NCI-H146 (cell line): ENCODE measurements around the gene KRTAP27-1.
A peak's percentile ranks its signal among the peaks of the same experiment; 100 is the strongest.

Experiments used
- DNase-seq: peaks from one replicate; lab custom pipeline; 2025; lab: John Stamatoyannopoulos, UW

The KRTAP27-1 gene

GRCh38 chr21:30337276-30337744 lies at the start of gene KRTAP27-1:
Gene KRTAP27-1 (minus strand): TSS chr21:30337694. CDS start chr21:30337668, 26 bp downstream.
- DNase-seq, result no peak

- DNase-seq, result no peak
Observed at GRCh38 chr21:30382201-30382600, 44.7 kb upstream of the KRTAP27-1 start.

- no peak for DNase-seq
Observed at GRCh38 chr21:30372139-30372770, 34.8 kb upstream of the KRTAP27-1 start, which contains the start of gene KRTAP13-2. Gene KRTAP13-2 (minus strand): TSS chr21:30372271. CDS start chr21:30372213, 58 bp downstream.

GRCh38 chr21:30355906-30356305 lies 18.4 kb upstream of the KRTAP27-1 start:
- DNase-seq, result no peak

GRCh38 chr21:30354308-30355005 lies 17.0 kb upstream of the KRTAP27-1 start:
- no peak for DNase-seq

GRCh38 chr21:30351534-30351933 lies 14.0 kb upstream of the KRTAP27-1 start:
- DNase-seq, result no peak

GRCh38 chr21:30349572-30349971 lies 12.1 kb upstream of the KRTAP27-1 start:
- peak; percentile 76 for DNase-seq

GRCh38 chr21:30348506-30348905 lies 11.0 kb upstream of the KRTAP27-1 start, which contains the start of gene KRTAP23-1:
Gene KRTAP23-1 (minus strand): TSS chr21:30348606. CDS start chr21:30348606, 0 bp downstream.
- DNase-seq, result no peak

- no peak for DNase-seq
Observed at GRCh38 chr21:30345014-30345413, 7.5 kb upstream of the KRTAP27-1 start.

GRCh38 chr21:30340714-30341573 lies 3.5 kb upstream of the KRTAP27-1 start:
- peak; percentile 26 for DNase-seq

GRCh38 chr21:30338717-30339116 lies 1.2 kb upstream of the KRTAP27-1 start:
- no peak for DNase-seq

GRCh38 chr21:30337772-30338171 lies 278 bp upstream of the KRTAP27-1 start:
- DNase-seq, result no peak

- no peak for DNase-seq
Observed at GRCh38 chr21:30336596-30336995, 898 bp downstream of the KRTAP27-1 start.

GRCh38 chr21:30333736-30334135 lies 3.8 kb downstream of the KRTAP27-1 start:
- DNase-seq, result no peak

- DNase-seq, result no peak
Observed at GRCh38 chr21:30332681-30333080, 4.8 kb downstream of the KRTAP27-1 start.

GRCh38 chr21:30329203-30329875 lies 8.2 kb downstream of the KRTAP27-1 start:
- no peak for DNase-seq

- DNase-seq, result no peak
Observed at GRCh38 chr21:30326390-30326789, 11.1 kb downstream of the KRTAP27-1 start.

- DNase-seq, result no peak
Observed at GRCh38 chr21:30320215-30320614, 17.3 kb downstream of the KRTAP27-1 start, which contains the start of gene KRTAP26-1. Gene KRTAP26-1 (minus strand): TSS chr21:30320315. CDS start chr21:30320035, 280 bp downstream.

GRCh38 chr21:30315701-30316100 lies 21.8 kb downstream of the KRTAP27-1 start:
- DNase-seq, result no peak

- no peak for DNase-seq
Observed at GRCh38 chr21:30306884-30307283, 30.6 kb downstream of the KRTAP27-1 start.

- DNase-seq, result no peak
Observed at GRCh38 chr21:30305136-30305535, 32.4 kb downstream of the KRTAP27-1 start.

- DNase-seq, result no peak
Observed at GRCh38 chr21:30289215-30289614, 48.3 kb downstream of the KRTAP27-1 start, which contains the start of gene KRTAP25-1. Gene KRTAP25-1 (minus strand): TSS chr21:30289514. CDS start chr21:30289490, 24 bp downstream.
